Lower leg skin (tissue), 3 donors: ENCODE results near the gene GNAS.

Experiments
- CTCF ChIP-seq, 3 donors: fragments of 450-650 bp; IDR thresholded peaks; one replicate each; pipeline ENCODE4 v1.5.1; 2016; ENCODE audit warnings: antibody characterized with exemption in 3 of 3, mild to moderate bottlenecking in 3 of 3, moderate library complexity in 2 of 3
- POLR2A ChIP-seq, 2 donors: fragments of 450-650 bp; IDR thresholded peaks; one replicate each; pipeline ENCODE4 v1.6.1; 2016 to 2017; ENCODE audit warnings: antibody characterized with exemption in 2 of 2, mild to moderate bottlenecking in 1 of 2, moderate library complexity in 1 of 2

DNA sequence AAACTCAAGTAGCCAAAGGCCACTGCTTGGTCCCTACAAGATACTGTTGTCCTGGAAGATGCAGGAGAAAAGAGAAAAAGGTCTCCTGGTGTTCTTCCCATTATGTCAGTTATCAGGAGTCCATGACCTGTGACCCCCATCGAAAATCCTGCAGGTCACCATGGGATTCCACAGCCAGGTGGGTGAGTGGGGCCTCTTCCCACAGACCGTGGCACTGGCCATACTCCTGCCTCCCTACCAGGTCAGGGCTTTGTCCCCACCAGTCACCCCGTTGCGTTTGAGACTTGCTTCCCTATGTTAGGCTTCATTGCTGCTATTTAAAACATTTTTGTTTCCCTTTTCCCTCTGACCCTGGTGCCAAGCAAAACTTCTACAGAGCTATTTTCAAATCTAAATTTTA, 60.6 kb downstream of the GNAS start:
- no peak for TF ChIP-seq CTCF (IDR thresholded peaks at IDR 0.05)
- TF ChIP-seq POLR2A (IDR thresholded peaks at IDR 0.05) = no peak
